Uterus (tissue), 2 donors: ENCODE measurements around the gene BTBD18.

ENCODE experiments used
- POLR2A ChIP-seq, 2 donors: fragments of 450-650 bp; IDR thresholded peaks; one replicate each; pipeline ENCODE4 v1.6.1; 2016; ENCODE audit warnings: antibody characterized with exemption in 2 of 2, mild to moderate bottlenecking in 1 of 2, moderate library complexity in 1 of 2
- TF ChIP-seq, protein P1 (sequence below), 4 experiments: fragments of 200-600 bp in 2 of 4; fragments of 450-650 bp in 2 of 4; sonication (generic) in 2 of 4; IDR thresholded peaks; one replicate each; pipeline ENCODE4 v1.5.1; 2016 to 2019; ENCODE audit warnings: antibody characterized with exemption in 4 of 4, mild to moderate bottlenecking in 2 of 4, moderate library complexity in 1 of 4

DNA sequence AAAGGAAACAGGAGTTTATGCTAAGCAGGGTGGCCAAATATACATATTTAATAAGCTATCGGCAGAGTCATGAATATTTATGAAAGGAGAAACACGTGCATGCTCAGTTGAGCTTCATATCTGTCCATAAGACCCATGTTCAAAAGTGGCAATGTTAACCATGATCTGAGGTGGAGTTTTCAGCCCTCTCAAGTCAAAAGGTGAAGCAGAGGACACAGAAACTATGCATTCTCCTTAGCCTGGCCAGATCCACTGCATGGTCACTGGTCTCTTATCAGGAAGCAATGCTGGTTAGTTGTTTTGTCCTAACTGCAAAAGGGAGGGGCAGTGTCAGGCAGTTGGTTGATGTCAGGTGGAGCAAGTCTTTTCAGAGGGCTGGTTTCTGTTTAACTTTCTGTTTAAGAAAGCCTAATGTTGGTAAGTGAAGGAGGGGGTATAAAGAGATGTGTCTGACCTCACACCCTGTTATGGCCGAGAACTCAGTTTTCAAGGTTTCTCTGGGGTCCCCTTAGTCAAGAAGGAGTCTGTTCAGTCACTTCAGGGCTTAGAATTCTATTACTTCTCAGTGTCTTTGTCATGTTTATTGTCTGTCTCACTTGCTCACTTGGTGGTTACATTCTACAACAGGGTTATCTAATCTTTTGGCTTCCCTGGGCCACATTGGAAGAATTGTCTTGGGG, 15.9 kb downstream of the BTBD18 start:
- TF ChIP-seq, protein P1, sequence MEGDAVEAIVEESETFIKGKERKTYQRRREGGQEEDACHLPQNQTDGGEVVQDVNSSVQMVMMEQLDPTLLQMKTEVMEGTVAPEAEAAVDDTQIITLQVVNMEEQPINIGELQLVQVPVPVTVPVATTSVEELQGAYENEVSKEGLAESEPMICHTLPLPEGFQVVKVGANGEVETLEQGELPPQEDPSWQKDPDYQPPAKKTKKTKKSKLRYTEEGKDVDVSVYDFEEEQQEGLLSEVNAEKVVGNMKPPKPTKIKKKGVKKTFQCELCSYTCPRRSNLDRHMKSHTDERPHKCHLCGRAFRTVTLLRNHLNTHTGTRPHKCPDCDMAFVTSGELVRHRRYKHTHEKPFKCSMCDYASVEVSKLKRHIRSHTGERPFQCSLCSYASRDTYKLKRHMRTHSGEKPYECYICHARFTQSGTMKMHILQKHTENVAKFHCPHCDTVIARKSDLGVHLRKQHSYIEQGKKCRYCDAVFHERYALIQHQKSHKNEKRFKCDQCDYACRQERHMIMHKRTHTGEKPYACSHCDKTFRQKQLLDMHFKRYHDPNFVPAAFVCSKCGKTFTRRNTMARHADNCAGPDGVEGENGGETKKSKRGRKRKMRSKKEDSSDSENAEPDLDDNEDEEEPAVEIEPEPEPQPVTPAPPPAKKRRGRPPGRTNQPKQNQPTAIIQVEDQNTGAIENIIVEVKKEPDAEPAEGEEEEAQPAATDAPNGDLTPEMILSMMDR (IDR thresholded peaks at IDR 0.05), result no peak
- TF ChIP-seq POLR2A (IDR thresholded peaks at IDR 0.05), result no peak
